NCI-H82 treated with DMSO at 0.1 percent for 48 hours (cell line): ENCODE data around the gene PCP4L1.

Experiments
- DNase-seq: peaks from one replicate; lab custom pipeline; 2025; ENCODE audit not compliant: unreplicated experiment; lab: John Stamatoyannopoulos, UW

The PCP4L1 gene

GRCh38 chr1:161266836-161267235 is 8.3 kb downstream of the PCP4L1 start:
- DNase-seq = no peak

GRCh38 chr1:161267321-161267720 is 8.8 kb downstream of the PCP4L1 start:
- DNase-seq = no peak

GRCh38 chr1:161273402-161273801 is 14.9 kb downstream of the PCP4L1 start:
- no peak for DNase-seq

- DNase-seq = peak; percentile 85
These were observed 16.3 kb downstream of the PCP4L1 start for GRCh38 chr1:161274874-161275273.

GRCh38 chr1:161282991-161283390 is 24.4 kb downstream of the PCP4L1 start:
- DNase-seq = peak; percentile 25

- no peak for DNase-seq
These were observed 26.6 kb downstream of the PCP4L1 start for GRCh38 chr1:161285113-161285512.

- no peak for DNase-seq
These were observed 27.0 kb downstream of the PCP4L1 start for GRCh38 chr1:161285521-161285920.

GRCh38 chr1:161287482-161288054 is 29.0 kb downstream of the PCP4L1 start:
- DNase-seq = no peak

- no peak for DNase-seq
These were observed 32.2 kb downstream of the PCP4L1 start for GRCh38 chr1:161290779-161291178.

- DNase-seq = no peak
These were observed 38.9 kb downstream of the PCP4L1 start for GRCh38 chr1:161297415-161297814.

GRCh38 chr1:161298116-161298515 is 39.6 kb downstream of the PCP4L1 start:
- no peak for DNase-seq

- no peak for DNase-seq
These were observed 40.8 kb downstream of the PCP4L1 start for GRCh38 chr1:161299347-161299746.

GRCh38 chr1:161300478-161300877 is 41.9 kb downstream of the PCP4L1 start:
- no peak for DNase-seq

GRCh38 chr1:161304927-161305866 is 46.7 kb downstream of the PCP4L1 start:
- no peak for DNase-seq

GRCh38 chr1:161305867-161306519 is 47.4 kb downstream of the PCP4L1 start:
- peak; percentile 52 for DNase-seq

GRCh38 chr1:161307230-161307768 is 48.8 kb downstream of the PCP4L1 start:
- no peak for DNase-seq

- no peak for DNase-seq
These were observed 49.5 kb downstream of the PCP4L1 start for GRCh38 chr1:161307892-161308638.

- DNase-seq = no peak
These were observed 51.3 kb downstream of the PCP4L1 start, which contains the start of gene MPZ for GRCh38 chr1:161309868-161310267. Gene MPZ (minus strand): TSS chr1:161309968. CDS start chr1:161309905, 63 bp downstream.

- DNase-seq = no peak
These were observed 53.1 kb downstream of the PCP4L1 start for GRCh38 chr1:161311595-161312181.

- no peak for DNase-seq
These were observed 55.1 kb downstream of the PCP4L1 start for GRCh38 chr1:161313554-161314200.
